Common myeloid progenitor, CD34-positive (primary cell): ENCODE measurements around the gene ATAD3C.

ENCODE experiments used
- CTCF ChIA-PET: fragments of 350-600 bp; sonication (Branson Sonifier 250); formaldehyde crosslinking; loops from one replicate; lab custom pipeline; 2021; ENCODE audit warnings: antibody characterized with exemption; lab: Charles Lee
- POLR2A ChIA-PET: fragments of 350-600 bp; sonication (Branson Sonifier 250); formaldehyde crosslinking; loops from one replicate; lab custom pipeline; 2021; ENCODE audit warnings: antibody characterized with exemption; lab: Charles Lee
- DNase-seq, 3 donors: peaks; one replicate each; pipeline versions ENCODE4 v3.0.0 to v3.0.0-alpha.2; 2013
- H3K27ac ChIP-seq, 2 experiments: 1 replicate in 1 of 2; 2 replicates in 1 of 2; pipeline ENCODE4 v1.7.0; 2013; ENCODE audit warnings: inconsistent platforms in 2 of 2, low read length in 2 of 2, mild to moderate bottlenecking in 2 of 2, low read depth in 1 of 2, moderate library complexity in 1 of 2; ENCODE audit not compliant: severe bottlenecking in 2 of 2, insufficient read depth in 1 of 2, poor library complexity in 1 of 2
- H3K27me3 ChIP-seq, 5 experiments: replicated peaks in 2 of 5; 1 replicate in 3 of 5; 2 replicates in 2 of 5; pipeline versions ENCODE4 v1.6.1 to v1.7.0; 2013; ENCODE audit warnings: low read length in 4 of 5, mild to moderate bottlenecking in 2 of 5, moderate library complexity in 2 of 5, inconsistent platforms in 1 of 5; ENCODE audit not compliant: insufficient read depth in 5 of 5, control insufficient read depth in 4 of 5
- H3K36me3 ChIP-seq, 4 experiments: 1 replicate in 2 of 4; 2 replicates in 2 of 4; pipeline versions ENCODE4 v1.6.1 to v1.7.0; 2013; ENCODE audit warnings: low read length in 3 of 4, control low read depth in 1 of 4, mild to moderate bottlenecking in 1 of 4; ENCODE audit not compliant: control insufficient read depth in 4 of 4, insufficient read depth in 4 of 4
- H3K4me1 ChIP-seq, 4 experiments: 1 replicate in 3 of 4; 2 replicates in 1 of 4; pipeline versions ENCODE4 v1.6.1 to v1.7.1; 2013; ENCODE audit warnings: low read length in 3 of 4, mild to moderate bottlenecking in 3 of 4, control low read depth in 1 of 4, inconsistent platforms in 1 of 4, moderate library complexity in 1 of 4; ENCODE audit not compliant: control insufficient read depth in 4 of 4, insufficient read depth in 4 of 4; ENCODE audit errors: control extremely low read depth in 1 of 4
- H3K4me3 ChIP-seq, 7 experiments: 1 replicate in 4 of 7; 2 replicates in 3 of 7; pipeline versions ENCODE4 v1.5.1 to v1.7.0; 2013; ENCODE audit warnings: mild to moderate bottlenecking in 7 of 7, low read length in 6 of 7, moderate library complexity in 6 of 7, inconsistent platforms in 2 of 7, low read depth in 2 of 7, control low read depth in 1 of 7; ENCODE audit not compliant: insufficient read depth in 4 of 7, control insufficient read depth in 1 of 7; ENCODE audit errors: extremely low read depth in 1 of 7
- H3K9me3 ChIP-seq, 5 experiments: 1 replicate in 4 of 5; 2 replicates in 1 of 5; pipeline versions ENCODE4 v1.6.1 to v1.7.1; 2013; ENCODE audit warnings: low read length in 4 of 5, mild to moderate bottlenecking in 2 of 5, inconsistent platforms in 1 of 5, low read depth in 1 of 5, moderate library complexity in 1 of 5; ENCODE audit not compliant: control insufficient read depth in 4 of 5, insufficient read depth in 2 of 5; ENCODE audit errors: control extremely low read depth in 1 of 5
- WGBS: methylation state at CpG from one replicate; pipeline ENCODE4 v1.1.5; 2013; ENCODE audit not compliant: insufficient coverage; 5-methylcytosine and 5-hydroxymethylcytosine counted together

ATAD3C gene

DNA sequence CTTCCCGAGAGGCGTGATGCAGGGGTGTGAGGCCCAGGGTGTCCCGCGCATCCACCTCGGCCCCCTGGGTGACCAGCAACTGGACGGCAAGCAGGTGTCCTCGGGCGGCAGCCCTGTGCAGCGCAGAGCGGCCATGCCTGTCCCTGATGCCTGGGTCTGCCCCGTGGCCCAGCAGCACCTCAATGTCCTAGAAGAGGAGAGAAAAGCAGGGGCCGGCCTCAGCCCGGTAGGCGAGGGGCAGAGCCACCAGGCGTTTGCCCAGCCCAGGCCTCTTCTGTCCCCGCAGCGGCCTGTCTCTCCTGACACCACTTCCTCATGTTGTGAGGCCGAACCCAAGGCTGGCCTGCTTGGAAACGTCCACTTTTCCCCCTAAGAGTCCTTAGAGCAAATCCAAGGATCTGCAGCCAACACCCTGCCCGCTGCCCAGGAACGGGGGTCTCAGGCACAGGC, 30.1 kb upstream of the ATAD3C start:
- no peak for DNase-seq
- no peaks in the 10 kb centered on the region for H3K9me3 ChIP-seq
- WGBS: 91% methylated on average over 15 of the region's 21 CpGs
- ChIA-PET CTCF (interaction anchor here (1.2 to 2.2 kb wide), 4 partner anchors 11 to 22 kb away, joined by 3 to 9 read pairs (median 6); partner anchors contain the start of gene MRPL20), POLR2A (no interaction called here)
- peaks cover 0 to 12% (median 5%) of the 10 kb centered on the region in 4 experiments for H3K4me1 ChIP-seq
- H3K4me3 ChIP-seq: peak overlapping the region in 1 of 7 experiments; percentile 64
- H3K36me3 ChIP-seq: no peaks in the 10 kb centered on the region
- H3K27ac ChIP-seq: no peak overlapping the region
- peaks cover 0 to 17% (median 0%) of the 10 kb centered on the region in 5 experiments for H3K27me3 ChIP-seq

DNA sequence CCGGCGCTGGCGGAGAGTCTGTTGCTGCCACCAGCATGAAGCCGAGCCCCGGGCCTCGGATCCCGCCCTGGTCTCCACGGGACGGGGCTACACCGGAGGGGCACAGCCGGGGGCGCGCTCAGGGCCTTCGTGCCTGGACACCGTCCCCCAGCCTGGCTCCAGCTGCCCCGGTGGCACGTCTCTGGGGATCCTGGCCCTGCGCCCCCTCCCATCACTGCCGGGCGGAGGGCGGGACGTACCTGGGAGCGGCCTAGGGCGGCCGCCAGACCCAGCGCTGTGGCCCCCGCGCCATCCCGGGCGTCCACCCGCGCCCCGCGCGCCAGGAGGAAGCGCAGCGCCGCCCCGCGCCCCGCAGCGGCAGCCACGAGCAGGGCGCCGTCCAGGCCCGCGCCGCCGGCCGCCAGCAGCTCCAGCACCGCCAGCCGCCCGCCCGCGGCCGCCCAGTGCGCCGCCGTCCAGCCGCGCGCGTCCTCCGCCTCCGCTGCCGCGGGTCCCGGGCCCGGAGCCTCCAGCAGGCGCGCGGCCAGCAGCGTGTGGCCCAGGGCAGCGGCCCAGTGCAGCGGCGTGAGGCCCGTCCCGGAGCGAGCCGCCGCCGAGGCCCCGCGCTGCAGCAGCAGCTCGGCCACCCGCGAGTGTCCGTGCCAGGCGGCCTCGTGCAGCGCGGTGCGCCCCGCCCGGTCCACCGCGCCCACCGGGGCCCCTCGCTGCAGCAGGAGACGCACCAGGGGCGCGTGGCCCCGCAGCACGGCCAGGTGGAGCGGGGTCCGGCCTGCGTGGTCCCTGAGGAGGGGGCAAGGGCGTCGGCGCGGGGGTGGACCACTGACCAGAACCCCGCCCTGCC, 29.5 kb upstream of the ATAD3C start:
- 7% methylated on average over 94 of the region's 112 CpGs for WGBS
- Histone ChIP-seq H3K27me3 (peaks cover 0 to 17% (median 0%) of the 10 kb centered on the region in 5 experiments), H3K4me1 (peaks cover 0 to 12% (median 5%) of the 10 kb centered on the region in 4 experiments), H3K9me3 (no peaks in the 10 kb centered on the region), H3K27ac (no peak overlapping the region), H3K36me3 (no peaks in the 10 kb centered on the region), H3K4me3 (peak overlapping the region in 3 of 7 experiments; percentile 32 to 64 (median 59))
- ChIA-PET CTCF (interaction anchor here (1.0 to 2.2 kb wide), 5 partner anchors 10 to 49 kb away, joined by 3 to 9 read pairs (median 3); no protein-coding TSS in a partner anchor), POLR2A (interaction anchor here (1.7 kb wide), 1 partner anchor 13 kb away, joined by 4 read pairs; the partner anchor contains the start of gene MRPL20)
- peak in 1 of 3 donors; percentile 48 for DNase-seq

DNA sequence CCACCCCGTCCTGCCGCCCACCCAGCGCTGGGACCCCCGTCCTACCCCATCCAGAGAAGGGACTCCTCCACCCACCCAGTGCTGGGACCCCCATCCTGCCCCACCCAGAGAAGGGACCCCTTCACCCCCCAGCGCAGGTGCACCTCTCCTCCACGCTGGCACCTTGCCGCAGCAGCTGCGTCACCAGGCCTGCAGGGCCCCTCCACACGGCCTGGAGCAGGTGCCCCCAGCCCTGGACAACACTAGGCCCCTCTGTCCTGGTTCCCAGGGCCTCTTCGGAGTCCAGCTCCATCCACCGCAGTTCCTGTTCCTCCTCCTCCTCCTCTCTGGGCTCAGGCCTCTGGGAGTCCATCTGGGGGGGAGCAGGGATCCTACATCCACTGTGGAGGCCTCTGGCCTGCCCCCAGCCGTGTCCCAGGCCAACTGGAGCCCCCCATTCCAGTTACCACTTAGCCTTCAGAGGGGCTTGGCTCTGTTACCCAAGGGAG, 28.8 kb upstream of the ATAD3C start:
- Histone ChIP-seq H3K27me3 (peaks cover 0 to 17% (median 0%) of the 10 kb centered on the region in 5 experiments), H3K4me3 (peak overlapping the region in 1 of 7 experiments; percentile 10), H3K4me1 (peaks cover 0 to 12% (median 5%) of the 10 kb centered on the region in 4 experiments), H3K9me3 (no peaks in the 10 kb centered on the region), H3K27ac (no peak overlapping the region), H3K36me3 (no peaks in the 10 kb centered on the region)
- CTCF ChIA-PET: interaction anchor here (0.6 to 2.2 kb wide), 6 partner anchors 9 to 153 kb away, joined by 3 to 9 read pairs (median 3); no protein-coding TSS in a partner anchor
- POLR2A ChIA-PET: interaction anchor here (1.7 kb wide), 1 partner anchor 13 kb away, joined by 4 read pairs; the partner anchor contains the start of gene MRPL20
- no peak for DNase-seq
- 90% methylated on average over 8 of the region's 12 CpGs for WGBS

GRCh38 chr1:1421147-1421906, 28.2 kb upstream of the ATAD3C start, which contains the start of gene ANKRD65:
TSS of gene ANKRD65 (minus strand) at chr1:1421276. CDS start at chr1:1421005, 271 bp downstream.
- H3K27me3 ChIP-seq: peaks cover 0 to 17% (median 0%) of the 10 kb centered on the region in 5 experiments
- ChIA-PET CTCF (interaction anchor here (0.6 to 2.2 kb wide), 3 partner anchors 9 to 152 kb away, joined by 3 to 9 read pairs (median 3); no protein-coding TSS in a partner anchor), POLR2A (interaction anchor here (1.7 kb wide), 1 partner anchor 14 kb away, joined by 4 read pairs; the partner anchor contains the start of gene MRPL20)
- no peak within 1 kb of the TSS for H3K27ac ChIP-seq
- no peaks in the 10 kb centered on the region for H3K36me3 ChIP-seq
- H3K4me1 ChIP-seq: peaks cover 0 to 18% (median 10%) of the 10 kb centered on the region in 4 experiments
- H3K4me3 ChIP-seq: peak within 1 kb of the TSS in 2 of 7 experiments; percentile 32 to 64
- WGBS: 93% methylated on average over 12 of the region's 18 CpGs
- DNase-seq: no peak
- no peaks in the 10 kb centered on the region for H3K9me3 ChIP-seq

DNA sequence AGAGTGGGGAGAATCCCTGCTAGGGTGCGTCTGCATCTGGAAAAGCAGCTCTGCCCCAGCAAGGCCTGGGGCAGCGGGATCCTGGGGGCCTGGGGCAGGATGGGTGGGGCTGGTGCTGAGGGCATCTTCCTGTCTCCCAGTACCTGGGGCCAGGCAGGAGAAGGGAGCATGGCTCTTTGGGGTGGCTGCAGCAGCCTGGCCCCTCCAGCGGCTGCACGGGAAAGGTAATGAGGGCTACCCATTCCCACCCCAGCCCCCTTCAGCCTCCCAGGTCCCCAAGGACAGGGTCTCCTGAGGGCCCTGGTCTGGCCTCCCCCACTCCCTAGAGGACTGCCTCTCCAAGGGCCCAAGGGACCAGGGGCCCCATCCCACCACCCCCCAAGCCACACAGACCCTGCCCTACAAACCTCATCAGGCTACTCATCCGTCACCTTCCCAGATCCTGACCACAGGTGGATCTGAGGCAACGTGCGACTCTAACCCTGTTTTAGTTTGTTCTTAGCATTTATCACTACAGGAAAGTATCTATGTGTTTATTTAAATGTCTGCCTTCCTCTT, 27.5 kb upstream of the ATAD3C start:
- Histone ChIP-seq H3K4me3 (no peak overlapping the region), H3K27ac (no peak overlapping the region), H3K27me3 (peaks cover 0 to 17% (median 0%) of the 10 kb centered on the region in 5 experiments), H3K4me1 (peaks cover 0 to 24% (median 12%) of the 10 kb centered on the region in 4 experiments), H3K36me3 (no peaks in the 10 kb centered on the region), H3K9me3 (no peaks in the 10 kb centered on the region)
- 100% methylated on average over 1 of the region's 7 CpGs for WGBS
- no peak for DNase-seq
- CTCF ChIA-PET: no interaction called here
- POLR2A ChIA-PET: no interaction called here

DNA sequence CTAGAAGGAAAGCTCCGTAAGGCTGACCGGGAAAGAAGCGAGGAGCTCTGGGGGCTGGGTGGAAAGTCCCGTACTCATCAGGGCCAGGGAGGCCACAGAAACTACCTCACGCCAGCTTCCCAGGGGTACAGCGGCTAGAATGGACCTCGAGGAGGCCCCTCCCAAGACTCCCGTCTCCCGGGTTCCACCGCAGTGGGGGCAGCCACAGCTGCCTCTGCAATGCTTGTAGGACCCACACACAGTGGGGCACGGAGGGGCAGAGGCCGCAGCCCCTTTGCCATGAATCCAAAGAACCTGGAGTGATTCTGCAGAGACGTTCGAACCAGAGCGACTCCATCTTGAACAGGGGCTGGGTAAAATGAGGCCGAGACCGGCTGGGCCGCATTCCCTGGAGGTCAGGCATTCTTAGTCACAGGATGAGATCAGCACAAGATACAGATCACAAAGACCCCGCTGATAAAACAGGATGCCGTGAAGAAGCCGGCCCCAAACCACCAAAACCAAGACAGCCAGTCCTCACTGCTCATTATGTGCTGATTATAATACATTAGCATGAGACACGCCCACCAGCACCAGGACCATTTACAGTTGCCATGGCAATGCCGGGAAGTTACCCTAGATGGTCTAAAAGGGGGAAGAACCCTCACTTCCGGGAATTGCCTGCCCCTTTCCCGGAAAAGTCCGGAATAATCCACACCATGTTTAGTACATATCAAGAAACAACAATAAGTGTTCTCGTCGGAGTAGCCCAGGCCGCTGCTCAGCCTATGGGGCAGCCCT, 26.8 kb upstream of the ATAD3C start:
- Histone ChIP-seq H3K36me3 (no peaks in the 10 kb centered on the region), H3K4me3 (no peak overlapping the region), H3K27me3 (peaks cover 0 to 17% (median 0%) of the 10 kb centered on the region in 5 experiments), H3K9me3 (no peaks in the 10 kb centered on the region), H3K27ac (no peak overlapping the region), H3K4me1 (peaks cover 0 to 26% (median 12%) of the 10 kb centered on the region in 4 experiments)
- WGBS: 83% methylated on average over 13 of the region's 29 CpGs
- no peak for DNase-seq
- POLR2A ChIA-PET: no interaction called here
- CTCF ChIA-PET: no interaction called here
